Measurements from ENCODE around the gene TFDP1. TPM values are rescaled to one million over a fixed set of nuclear protein-coding genes. Genes with fewer than 3 reads are reported as not detected.
A peak's percentile ranks its signal among the peaks of the same experiment; 100 is the strongest.

The TFDP1 gene, protein sequence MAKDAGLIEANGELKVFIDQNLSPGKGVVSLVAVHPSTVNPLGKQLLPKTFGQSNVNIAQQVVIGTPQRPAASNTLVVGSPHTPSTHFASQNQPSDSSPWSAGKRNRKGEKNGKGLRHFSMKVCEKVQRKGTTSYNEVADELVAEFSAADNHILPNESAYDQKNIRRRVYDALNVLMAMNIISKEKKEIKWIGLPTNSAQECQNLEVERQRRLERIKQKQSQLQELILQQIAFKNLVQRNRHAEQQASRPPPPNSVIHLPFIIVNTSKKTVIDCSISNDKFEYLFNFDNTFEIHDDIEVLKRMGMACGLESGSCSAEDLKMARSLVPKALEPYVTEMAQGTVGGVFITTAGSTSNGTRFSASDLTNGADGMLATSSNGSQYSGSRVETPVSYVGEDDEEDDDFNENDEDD
- 10 to 100 TPM; 47.5 to 91.7 (median 59.4) TPM for total RNA-seq
- polyA plus RNA-seq, result 10 to 100 TPM; 21.7 to 42.4 (median 40.1) TPM
- long read RNA-seq, donor 1, transcript TFDP1-201 (12 exons, 2,648 nt), result major isoform, 10 of 13 reads
- long read RNA-seq, donor 1, partial matches to known transcripts, result 0 of 13 reads
- long read RNA-seq, donor 1, other reads (novel, unspliced or antisense), result 0 of 13 reads
- long read RNA-seq, donor 2, transcript TFDP1-201 (12 exons, 2,648 nt), result major isoform, 7 of 24 reads
- long read RNA-seq, donor 2, partial matches to known transcripts, result 5 of 24 reads
- long read RNA-seq, donor 2, other reads (novel, unspliced or antisense), result 8 of 24 reads

DNA sequence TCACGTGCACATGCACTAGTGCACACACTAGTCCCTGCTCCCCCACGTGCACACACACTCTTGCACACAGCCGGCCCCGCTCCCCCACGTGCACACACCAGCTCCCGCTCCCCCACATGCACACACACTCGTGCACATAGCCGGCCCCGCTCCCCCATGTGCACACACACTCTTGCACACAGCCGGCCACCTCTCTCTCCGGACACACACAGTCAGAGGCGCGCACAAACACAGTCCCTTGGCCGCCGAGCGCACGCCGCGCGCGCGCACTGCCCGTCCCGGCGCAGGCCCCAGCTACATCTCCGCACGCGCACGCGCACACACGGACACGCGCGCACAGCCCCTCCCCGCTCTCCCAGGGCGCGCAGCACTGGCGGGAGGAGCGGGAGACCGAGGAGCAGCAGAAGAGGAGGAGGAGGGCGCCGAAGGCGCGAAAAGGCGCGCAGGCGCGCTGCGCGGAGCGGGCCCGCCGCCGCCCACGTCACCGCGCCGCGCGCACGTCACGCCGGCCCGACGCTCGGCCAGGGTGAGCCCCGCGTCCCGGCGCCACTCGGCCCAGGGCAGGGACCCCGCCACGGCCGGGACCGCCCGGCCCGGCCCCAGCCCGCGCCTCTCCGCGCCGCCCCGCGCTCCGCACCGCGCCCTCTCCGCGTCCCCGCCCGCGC is at the start of gene TFDP1:
TSS of gene TFDP1 (plus strand) at position 549 of the 665 bp plus-strand sequence. CDS start 1,085 bp downstream, outside the sequence.
- Histone ChIP-seq H3K4me1 (peaks cover 9 to 42% (median 27%) of the 10 kb centered on the region in 6 donors), H3K36me3 (peaks cover 0 to 33% (median 2%) of the 10 kb centered on the region in 6 donors), H3K27ac (peak within 1 kb of the TSS in 3 of 8 donors; percentile 55 to 75 (median 69)), H3K4me3 (peak within 1 kb of the TSS; percentile 53 to 91 (median 73)), H3K9me3 (no peaks in the 10 kb centered on the region), H3K27me3 (replicated peaks in 1 of 7) (no peaks in the 10 kb centered on the region)
- intact Hi-C loops (cut with DNase I; ENCODE audit: low total_unique reads), result no loop called here
- 2 to 12% (median 4%) methylated on average over 20 to 92 of the region's 92 CpGs for WGBS, 5 donors
- TF ChIP-seq POLR2AphosphoS5 (IDR thresholded peaks at IDR 0.05) (peak; percentile 16 to 71 (median 70)), POLR2A (IDR thresholded peaks at IDR 0.05) (no peak)
- DNase-seq, result peak; percentile 90

DNA sequence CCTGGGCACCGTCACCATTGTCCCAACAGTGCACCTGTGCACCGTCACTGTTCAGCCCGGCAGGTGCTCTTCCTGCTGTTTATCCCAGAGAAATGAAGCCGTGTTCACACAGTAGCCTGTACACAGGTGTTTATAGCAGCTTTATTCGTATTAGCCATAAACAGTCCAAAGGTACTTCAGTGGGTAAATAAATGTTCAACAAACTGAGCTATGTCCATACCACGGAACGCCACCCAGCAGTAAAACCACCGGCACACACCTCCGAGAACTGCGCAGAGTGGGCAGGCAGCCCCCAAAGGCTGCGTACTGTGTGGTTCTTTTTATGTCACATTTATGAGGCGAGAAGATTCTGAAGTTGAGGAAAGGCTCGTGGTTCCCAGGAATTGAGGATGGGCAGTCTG is 49.2 kb upstream of the TFDP1 start:
- WGBS, 5 donors, result 93 to 98% (median 96%) methylated on average over 13 of the region's 13 CpGs
- peak; percentile 19 for DNase-seq
- intact Hi-C loops (cut with DNase I; ENCODE audit: low total_unique reads), result no loop called here
- no peaks in the 10 kb centered on the region for H3K9me3 ChIP-seq
- H3K36me3 ChIP-seq, result peaks cover 0 to 97% (median 33%) of the 10 kb centered on the region in 6 donors
- TF ChIP-seq, protein P1, sequence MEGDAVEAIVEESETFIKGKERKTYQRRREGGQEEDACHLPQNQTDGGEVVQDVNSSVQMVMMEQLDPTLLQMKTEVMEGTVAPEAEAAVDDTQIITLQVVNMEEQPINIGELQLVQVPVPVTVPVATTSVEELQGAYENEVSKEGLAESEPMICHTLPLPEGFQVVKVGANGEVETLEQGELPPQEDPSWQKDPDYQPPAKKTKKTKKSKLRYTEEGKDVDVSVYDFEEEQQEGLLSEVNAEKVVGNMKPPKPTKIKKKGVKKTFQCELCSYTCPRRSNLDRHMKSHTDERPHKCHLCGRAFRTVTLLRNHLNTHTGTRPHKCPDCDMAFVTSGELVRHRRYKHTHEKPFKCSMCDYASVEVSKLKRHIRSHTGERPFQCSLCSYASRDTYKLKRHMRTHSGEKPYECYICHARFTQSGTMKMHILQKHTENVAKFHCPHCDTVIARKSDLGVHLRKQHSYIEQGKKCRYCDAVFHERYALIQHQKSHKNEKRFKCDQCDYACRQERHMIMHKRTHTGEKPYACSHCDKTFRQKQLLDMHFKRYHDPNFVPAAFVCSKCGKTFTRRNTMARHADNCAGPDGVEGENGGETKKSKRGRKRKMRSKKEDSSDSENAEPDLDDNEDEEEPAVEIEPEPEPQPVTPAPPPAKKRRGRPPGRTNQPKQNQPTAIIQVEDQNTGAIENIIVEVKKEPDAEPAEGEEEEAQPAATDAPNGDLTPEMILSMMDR (IDR thresholded peaks at IDR 0.05 in 8 of 11, conservative IDR thresholded peaks at IDR 0.05 in 3 of 11), result no peak
- no peak for TF ChIP-seq POLR2AphosphoS5 (IDR thresholded peaks at IDR 0.05)
- no peak for TF ChIP-seq POLR2A (IDR thresholded peaks at IDR 0.05)
- H3K27me3 ChIP-seq (replicated peaks in 1 of 7), result no peaks in the 10 kb centered on the region
- no peaks in the 10 kb centered on the region for H3K4me1 ChIP-seq
- H3K27ac ChIP-seq, result no peak overlapping the region
- H3K4me3 ChIP-seq, result no peak overlapping the region

DNA sequence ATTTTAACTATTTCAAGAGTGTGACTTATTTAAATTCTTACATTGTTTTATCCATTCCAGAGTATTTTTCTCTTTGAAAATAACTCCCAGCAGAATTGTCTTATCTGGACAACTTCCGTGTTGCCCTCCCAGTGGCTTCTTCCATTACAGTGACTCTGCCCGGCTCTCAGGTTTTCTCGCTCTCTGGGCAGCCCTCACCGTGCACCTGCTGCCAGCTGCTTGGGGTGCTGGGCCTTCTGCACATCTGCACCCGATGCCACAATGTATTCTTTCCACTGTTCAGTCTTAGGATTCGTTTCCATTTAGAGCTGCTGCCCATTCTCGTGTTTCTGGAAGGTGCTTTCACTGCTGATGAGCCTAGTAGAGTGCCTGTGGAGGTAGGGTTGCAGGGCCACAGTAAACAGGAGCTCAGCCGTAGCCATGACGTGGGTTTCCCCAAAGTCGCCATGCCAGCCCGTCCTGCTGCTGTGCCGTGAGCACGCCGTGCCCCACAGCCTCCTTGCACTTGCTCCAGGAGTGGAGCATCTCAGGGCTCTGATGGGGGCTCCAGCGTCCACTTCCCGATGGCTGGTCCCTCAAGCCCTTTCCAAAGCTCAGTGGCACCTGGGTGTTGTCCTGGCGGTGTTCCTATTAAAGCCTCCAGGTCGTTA is 48.0 kb upstream of the TFDP1 start:
- DNase-seq, result peak; percentile 60
- Histone ChIP-seq H3K4me3 (no peak overlapping the region), H3K27ac (no peak overlapping the region), H3K9me3 (peaks cover 0 to 11% (median 1%) of the 10 kb centered on the region in 8 donors), H3K4me1 (no peaks in the 10 kb centered on the region), H3K27me3 (replicated peaks in 1 of 7) (no peaks in the 10 kb centered on the region), H3K36me3 (peaks cover 0 to 97% (median 28%) of the 10 kb centered on the region in 6 donors)
- intact Hi-C loops (cut with DNase I; ENCODE audit: low total_unique reads), result no loop called here
- TF ChIP-seq, protein P1 (IDR thresholded peaks at IDR 0.05 in 8 of 11, conservative IDR thresholded peaks at IDR 0.05 in 3 of 11), result no peak
- TF ChIP-seq POLR2AphosphoS5 (IDR thresholded peaks at IDR 0.05), result no peak
- 94 to 97% (median 95%) methylated on average over 18 of the region's 18 CpGs for WGBS, 5 donors

DNA sequence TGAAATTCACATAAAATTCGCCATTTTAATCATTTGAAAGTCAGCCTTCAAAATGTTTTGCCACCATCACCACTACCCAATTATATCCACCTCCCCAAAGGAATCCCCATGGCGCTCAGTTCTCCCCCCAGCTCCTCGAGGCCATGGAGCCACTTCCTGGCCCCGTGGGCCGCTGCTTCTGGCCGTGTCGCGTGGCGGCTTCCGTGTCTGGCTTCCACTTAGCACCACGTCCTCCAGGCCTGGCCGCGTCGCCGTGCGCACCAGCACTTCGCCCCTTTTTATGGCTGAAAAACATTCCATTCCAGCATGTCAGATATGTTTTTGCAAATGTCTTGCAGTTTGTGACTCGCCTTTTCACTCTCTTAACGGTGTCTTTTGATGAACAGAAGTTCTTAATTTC is 47.3 kb upstream of the TFDP1 start:
- no peak overlapping the region for H3K4me3 ChIP-seq
- no peaks in the 10 kb centered on the region for H3K4me1 ChIP-seq
- H3K9me3 ChIP-seq, result peaks cover 0 to 11% (median 1%) of the 10 kb centered on the region in 8 donors
- intact Hi-C loops (cut with DNase I; ENCODE audit: low total_unique reads), result no loop called here
- peak; percentile 33 for DNase-seq
- H3K27ac ChIP-seq, result no peak overlapping the region
- no peaks in the 10 kb centered on the region for H3K27me3 ChIP-seq (replicated peaks in 1 of 7)
- H3K36me3 ChIP-seq, result peaks cover 0 to 92% (median 23%) of the 10 kb centered on the region in 6 donors
- no peak for TF ChIP-seq POLR2AphosphoS5 (IDR thresholded peaks at IDR 0.05)
- TF ChIP-seq, protein P1 (IDR thresholded peaks at IDR 0.05 in 8 of 11, conservative IDR thresholded peaks at IDR 0.05 in 3 of 11), result no peak
- TF ChIP-seq POLR2A (IDR thresholded peaks at IDR 0.05), result no peak
- WGBS, 5 donors, result 86 to 94% (median 92%) methylated on average over 19 of the region's 19 CpGs

Data from spleen (tissue), 13 donors.